SIG-M5 (cell line): ENCODE data around the gene CACNA2D1.

Experiments used
- DNase-seq: peaks from one replicate; lab custom pipeline; 2025; lab: John Stamatoyannopoulos, UW

CACNA2D1 gene

GRCh38 chr7:81957517-81957916, 486.1 kb downstream of the CACNA2D1 start:
- no peak for DNase-seq

GRCh38 chr7:81956520-81956919, 487.1 kb downstream of the CACNA2D1 start:
- DNase-seq = no peak

GRCh38 chr7:81949306-81949705, 494.3 kb downstream of the CACNA2D1 start:
- no peak for DNase-seq

GRCh38 chr7:81944058-81944457, 499.5 kb downstream of the CACNA2D1 start:
- no peak for DNase-seq

GRCh38 chr7:81937091-81937490, 506.5 kb downstream of the CACNA2D1 start:
- DNase-seq = no peak

GRCh38 chr7:81934596-81935301, 508.8 kb downstream of the CACNA2D1 start:
- DNase-seq = no peak

GRCh38 chr7:81932936-81933335, 510.6 kb downstream of the CACNA2D1 start:
- no peak for DNase-seq

- DNase-seq = no peak
Measured at GRCh38 chr7:81929386-81929785, 514.2 kb downstream of the CACNA2D1 start.

- no peak for DNase-seq
Measured at GRCh38 chr7:81926154-81926553, 517.4 kb downstream of the CACNA2D1 start.

- no peak for DNase-seq
Measured at GRCh38 chr7:81925530-81925929, 518.0 kb downstream of the CACNA2D1 start.

- no peak for DNase-seq
Measured at GRCh38 chr7:81924494-81924893, 519.1 kb downstream of the CACNA2D1 start.

GRCh38 chr7:81919494-81919893, 524.1 kb downstream of the CACNA2D1 start:
- DNase-seq = no peak

- DNase-seq = no peak
Measured at GRCh38 chr7:81908220-81908619, 535.4 kb downstream of the CACNA2D1 start.

GRCh38 chr7:81903115-81903514, 540.5 kb downstream of the CACNA2D1 start:
- no peak for DNase-seq

- no peak for DNase-seq
Measured at GRCh38 chr7:81902536-81902935, 541.0 kb downstream of the CACNA2D1 start.
